Suprapubic skin (tissue), 4 donors: ENCODE measurements around the gene R3HDM4.

ENCODE experiments used
- POLR2A ChIP-seq, 2 donors: fragments of 450-650 bp; IDR thresholded peaks; one replicate each; pipeline ENCODE4 v1.6.1; 2017; ENCODE audit warnings: antibody characterized with exemption in 2 of 2, mild to moderate bottlenecking in 2 of 2, moderate library complexity in 2 of 2
- POLR2AphosphoS5 ChIP-seq, 3 donors: sonication (generic); formaldehyde crosslinking; IDR thresholded peaks; one replicate each; pipeline ENCODE4 v1.6.1; 2017; ENCODE audit warnings: antibody characterized with exemption in 3 of 3
- TF ChIP-seq, protein P1 (sequence below), 2 donors: fragments of 200-600 bp in 1 of 2; fragments of 450-650 bp in 1 of 2; sonication (generic) in 1 of 2; IDR thresholded peaks; one replicate each; pipeline ENCODE4 v1.5.1; 2016 to 2019; ENCODE audit warnings: antibody characterized with exemption in 2 of 2, mild to moderate bottlenecking in 1 of 2, moderate library complexity in 1 of 2

DNA sequence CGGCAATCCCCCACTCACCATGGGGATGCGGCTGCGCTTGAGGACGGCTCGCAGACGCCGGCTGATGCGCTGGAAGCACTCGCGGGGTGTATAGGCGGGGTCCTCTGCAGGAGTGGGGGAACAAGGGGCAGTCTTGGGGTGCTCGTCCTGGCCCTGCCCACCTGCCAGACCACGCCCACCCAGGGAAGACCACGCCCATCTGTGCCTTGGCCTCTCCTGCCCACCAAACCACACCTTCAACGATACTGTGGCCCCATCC lies 13.0 kb downstream of the R3HDM4 start:
- TF ChIP-seq, protein P1, sequence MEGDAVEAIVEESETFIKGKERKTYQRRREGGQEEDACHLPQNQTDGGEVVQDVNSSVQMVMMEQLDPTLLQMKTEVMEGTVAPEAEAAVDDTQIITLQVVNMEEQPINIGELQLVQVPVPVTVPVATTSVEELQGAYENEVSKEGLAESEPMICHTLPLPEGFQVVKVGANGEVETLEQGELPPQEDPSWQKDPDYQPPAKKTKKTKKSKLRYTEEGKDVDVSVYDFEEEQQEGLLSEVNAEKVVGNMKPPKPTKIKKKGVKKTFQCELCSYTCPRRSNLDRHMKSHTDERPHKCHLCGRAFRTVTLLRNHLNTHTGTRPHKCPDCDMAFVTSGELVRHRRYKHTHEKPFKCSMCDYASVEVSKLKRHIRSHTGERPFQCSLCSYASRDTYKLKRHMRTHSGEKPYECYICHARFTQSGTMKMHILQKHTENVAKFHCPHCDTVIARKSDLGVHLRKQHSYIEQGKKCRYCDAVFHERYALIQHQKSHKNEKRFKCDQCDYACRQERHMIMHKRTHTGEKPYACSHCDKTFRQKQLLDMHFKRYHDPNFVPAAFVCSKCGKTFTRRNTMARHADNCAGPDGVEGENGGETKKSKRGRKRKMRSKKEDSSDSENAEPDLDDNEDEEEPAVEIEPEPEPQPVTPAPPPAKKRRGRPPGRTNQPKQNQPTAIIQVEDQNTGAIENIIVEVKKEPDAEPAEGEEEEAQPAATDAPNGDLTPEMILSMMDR (IDR thresholded peaks at IDR 0.05) = no peak
- TF ChIP-seq POLR2A (IDR thresholded peaks at IDR 0.05) = no peak
- no peak for TF ChIP-seq POLR2AphosphoS5 (IDR thresholded peaks at IDR 0.05)
